Uterus (tissue), 2 donors: Measurements from ENCODE around the gene MED22.

Source experiments
- CTCF ChIP-seq, 4 experiments: fragments of 200-600 bp in 2 of 4; fragments of 450-650 bp in 2 of 4; sonication (generic) in 2 of 4; IDR thresholded peaks; one replicate each; pipeline ENCODE4 v1.5.1; 2016 to 2019; ENCODE audit warnings: antibody characterized with exemption in 4 of 4, mild to moderate bottlenecking in 2 of 4, moderate library complexity in 1 of 4
- POLR2A ChIP-seq, 2 donors: fragments of 450-650 bp; IDR thresholded peaks; one replicate each; pipeline ENCODE4 v1.6.1; 2016; ENCODE audit warnings: antibody characterized with exemption in 2 of 2, mild to moderate bottlenecking in 1 of 2, moderate library complexity in 1 of 2

- TF ChIP-seq CTCF (IDR thresholded peaks at IDR 0.05) (no peak), POLR2A (IDR thresholded peaks at IDR 0.05) (no peak)
Observed at GRCh38 chr9:133304158-133304470, 43.8 kb downstream of the MED22 start.
